ENCODE measurements around the gene PFDN6. TPM values are rescaled to one million over a fixed set of nuclear protein-coding genes. Genes with fewer than 3 reads are reported as not detected.
"Not testable (repeated sequence)": the region's sequence is repeated elsewhere in the genome, so short reads cannot be mapped to it uniquely, and the experiment has no call there.

Gene PFDN6
- total RNA-seq, 1 donor from 2014 or later, result 117 TPM

- Mint-ChIP-seq H3K4me1 (ENCODE audit: low read depth) (peaks cover 35% of the 10 kb centered on the region), H3K4me3 (ENCODE audit: low read depth) (peak within 1 kb of the TSS; percentile 98), H3K27ac (peak within 1 kb of the TSS; percentile 89), H3K36me3 (ENCODE audit: low read depth) (peaks cover 74% of the 10 kb centered on the region), H3K9me3 (no peaks in the 10 kb centered on the region), H3K27me3 (ENCODE audit: low read depth) (no peaks in the 10 kb centered on the region)
- peak; percentile 73 for DNase-seq (ENCODE audit: low spot score)
- intact Hi-C loops (cut with micrococcal nuclease), result loop anchor here (1.0 to 10.0 kb wide), 5 partner anchors 12 to 1115 kb away; partner anchors contain the start of genes NUDT3, PFDN6, RGL2 and SYNGAP1
Observed at GRCh38 chr6:33276864-33277662, 12.3 kb upstream of the PFDN6 start, which contains the start of gene B3GALT4. B3GALT4 (plus strand) TSS chr6:33277123; CDS start chr6:33277420, 297 bp downstream.

DNA sequence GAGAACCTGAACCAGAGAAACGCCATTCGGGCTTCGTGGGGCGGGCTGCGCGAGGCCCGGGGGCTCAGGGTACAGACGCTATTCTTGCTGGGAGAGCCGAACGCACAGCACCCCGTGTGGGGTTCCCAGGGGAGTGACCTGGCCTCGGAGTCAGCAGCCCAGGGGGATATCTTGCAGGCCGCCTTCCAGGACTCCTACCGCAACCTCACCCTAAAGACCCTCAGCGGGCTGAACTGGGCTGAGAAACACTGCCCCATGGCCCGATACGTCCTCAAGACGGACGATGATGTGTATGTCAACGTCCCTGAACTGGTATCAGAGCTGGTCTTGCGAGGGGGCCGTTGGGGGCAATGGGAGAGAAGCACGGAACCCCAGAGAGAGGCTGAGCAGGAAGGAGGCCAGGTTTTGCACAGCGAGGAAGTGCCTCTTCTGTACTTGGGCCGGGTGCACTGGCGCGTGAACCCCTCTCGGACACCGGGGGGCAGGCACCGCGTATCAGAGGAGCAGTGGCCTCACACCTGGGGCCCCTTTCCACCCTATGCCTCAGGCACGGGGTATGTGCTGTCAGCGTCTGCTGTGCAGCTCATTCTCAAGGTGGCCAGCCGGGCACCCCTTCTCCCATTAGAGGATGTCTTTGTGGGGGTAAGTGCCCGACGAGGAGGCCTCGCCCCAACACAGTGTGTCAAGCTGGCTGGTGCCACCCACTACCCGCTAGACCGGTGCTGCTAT, 11.6 kb upstream of the PFDN6 start:
- Mint-ChIP-seq H3K27me3 (ENCODE audit: low read depth) (no peaks in the 10 kb centered on the region), H3K9me3 (no peaks in the 10 kb centered on the region), H3K4me1 (ENCODE audit: low read depth) (peaks cover 35% of the 10 kb centered on the region), H3K4me3 (ENCODE audit: low read depth) (peak overlapping the region; percentile 86), H3K27ac (peak overlapping the region; percentile 89), H3K36me3 (ENCODE audit: low read depth) (peaks cover 73% of the 10 kb centered on the region)
- no peak for DNase-seq (ENCODE audit: low spot score)
- intact Hi-C loops (cut with micrococcal nuclease), result loop anchor here (1.0 to 10.0 kb wide), 5 partner anchors 11 to 1114 kb away; partner anchors contain the start of genes NUDT3, PFDN6, RGL2 and SYNGAP1

- Mint-ChIP-seq H3K4me1 (ENCODE audit: low read depth) (peaks cover 32% of the 10 kb centered on the region), H3K36me3 (ENCODE audit: low read depth) (peaks cover 73% of the 10 kb centered on the region), H3K4me3 (ENCODE audit: low read depth) (no peak overlapping the region), H3K9me3 (no peaks in the 10 kb centered on the region), H3K27me3 (ENCODE audit: low read depth) (no peaks in the 10 kb centered on the region), H3K27ac (no peak overlapping the region)
- DNase-seq (ENCODE audit: low spot score), result no peak
- intact Hi-C loops (cut with micrococcal nuclease), result loop anchor here (5.0 to 10.0 kb wide), 3 partner anchors 34 to 1114 kb away; partner anchors contain the start of genes NUDT3, SYNGAP1 and TAPBP
Observed at GRCh38 chr6:33278392-33278741, 11.0 kb upstream of the PFDN6 start.

DNA sequence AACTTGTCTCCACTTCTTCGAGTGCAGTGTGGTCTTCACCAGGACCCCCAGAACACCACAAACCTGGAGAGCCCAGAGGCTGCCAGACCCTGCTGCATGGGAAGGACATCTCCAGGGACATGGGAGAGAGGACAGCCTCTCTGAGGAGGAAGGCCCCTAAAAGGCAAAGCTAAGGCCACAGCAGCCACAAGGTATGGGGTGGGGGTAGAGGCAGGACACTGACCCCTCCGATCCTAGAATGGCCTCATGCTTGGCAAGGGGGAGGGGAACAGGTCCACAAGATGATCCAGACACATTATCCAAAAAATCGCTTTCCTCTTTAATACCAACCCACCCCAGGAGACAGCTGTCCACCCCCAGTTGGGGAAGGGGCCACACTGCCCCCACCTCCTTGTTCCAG, 10.6 kb upstream of the PFDN6 start:
- Mint-ChIP-seq H3K27ac (no peak overlapping the region), H3K4me1 (ENCODE audit: low read depth) (peaks cover 31% of the 10 kb centered on the region), H3K4me3 (ENCODE audit: low read depth) (no peak overlapping the region), H3K9me3 (no peaks in the 10 kb centered on the region), H3K36me3 (ENCODE audit: low read depth) (peaks cover 68% of the 10 kb centered on the region), H3K27me3 (ENCODE audit: low read depth) (no peaks in the 10 kb centered on the region)
- intact Hi-C loops (cut with micrococcal nuclease), result loop anchor here (5.0 to 10.0 kb wide), 3 partner anchors 33 to 1113 kb away; partner anchors contain the start of genes NUDT3, SYNGAP1 and TAPBP
- DNase-seq (ENCODE audit: low spot score), result no peak

DNA sequence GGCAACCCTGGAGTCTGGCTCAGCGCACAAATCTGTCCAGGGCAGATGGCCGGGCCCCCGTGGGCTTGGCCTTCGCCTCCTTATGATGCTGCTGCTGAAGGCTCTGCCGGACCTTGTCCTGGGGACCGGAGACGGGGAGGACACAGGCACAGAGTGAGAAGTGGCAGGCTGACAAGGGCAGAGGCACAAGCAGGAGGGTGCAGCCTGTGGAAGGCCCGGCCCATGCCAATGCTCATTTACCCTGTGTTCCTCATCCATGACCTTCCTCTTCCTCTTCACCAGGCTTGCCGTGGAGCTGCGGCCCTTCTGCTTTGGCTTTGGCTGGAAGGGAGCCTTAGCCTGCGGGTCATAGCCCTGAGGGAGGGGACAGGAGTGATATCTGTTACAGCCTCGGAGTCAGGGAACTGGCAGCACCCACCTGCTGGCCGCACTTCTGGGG, 10.1 kb upstream of the PFDN6 start:
- H3K27ac Mint-ChIP-seq, result no peak overlapping the region
- H3K4me3 Mint-ChIP-seq (ENCODE audit: low read depth), result no peak overlapping the region
- no peaks in the 10 kb centered on the region for H3K27me3 Mint-ChIP-seq (ENCODE audit: low read depth)
- DNase-seq (ENCODE audit: low spot score), result no peak
- intact Hi-C loops (cut with micrococcal nuclease), result loop anchor here (5.0 to 10.0 kb wide), 3 partner anchors 33 to 1113 kb away; partner anchors contain the start of genes NUDT3, SYNGAP1 and TAPBP
- no peaks in the 10 kb centered on the region for H3K9me3 Mint-ChIP-seq
- H3K36me3 Mint-ChIP-seq (ENCODE audit: low read depth), result peaks cover 66% of the 10 kb centered on the region
- peaks cover 29% of the 10 kb centered on the region for H3K4me1 Mint-ChIP-seq (ENCODE audit: low read depth)

DNA sequence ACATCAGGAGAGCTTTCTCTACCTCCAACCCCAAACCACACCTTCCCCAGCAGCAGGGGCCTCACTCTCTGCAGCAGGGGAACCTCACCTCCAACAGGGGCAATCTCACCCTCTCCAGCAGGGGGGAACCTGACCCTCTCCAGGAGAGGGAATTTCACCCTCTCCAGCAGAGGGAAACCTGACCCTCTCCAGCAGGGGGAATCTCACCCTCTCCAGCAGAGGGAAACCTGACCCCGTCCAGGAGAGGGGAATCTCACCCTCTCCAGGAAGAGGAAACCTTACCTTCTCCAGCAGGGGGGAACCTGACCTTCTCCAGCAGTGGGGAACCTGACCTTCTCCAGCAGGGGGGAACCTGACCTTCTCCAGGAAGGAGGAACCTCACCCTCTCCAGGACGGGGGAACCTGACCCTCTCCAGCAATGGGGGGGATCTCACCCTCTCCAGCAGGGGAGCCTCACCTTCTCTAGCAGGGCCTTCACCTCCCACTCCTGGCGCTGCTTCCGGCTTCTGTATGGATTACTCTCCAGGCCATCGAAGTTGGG, 9.4 kb upstream of the PFDN6 start:
- intact Hi-C loops (cut with micrococcal nuclease), result loop anchor here (5.0 to 10.0 kb wide), 3 partner anchors 32 to 1112 kb away; partner anchors contain the start of genes NUDT3, SYNGAP1 and TAPBP
- DNase-seq (ENCODE audit: low spot score), result no peak
- Mint-ChIP-seq H3K9me3 (no peaks in the 10 kb centered on the region), H3K27me3 (ENCODE audit: low read depth) (no peaks in the 10 kb centered on the region), H3K27ac (peak overlapping the region; percentile 33), H3K4me1 (ENCODE audit: low read depth) (peaks cover 22% of the 10 kb centered on the region), H3K4me3 (ENCODE audit: low read depth) (no peak overlapping the region), H3K36me3 (ENCODE audit: low read depth) (peaks cover 61% of the 10 kb centered on the region)

DNA sequence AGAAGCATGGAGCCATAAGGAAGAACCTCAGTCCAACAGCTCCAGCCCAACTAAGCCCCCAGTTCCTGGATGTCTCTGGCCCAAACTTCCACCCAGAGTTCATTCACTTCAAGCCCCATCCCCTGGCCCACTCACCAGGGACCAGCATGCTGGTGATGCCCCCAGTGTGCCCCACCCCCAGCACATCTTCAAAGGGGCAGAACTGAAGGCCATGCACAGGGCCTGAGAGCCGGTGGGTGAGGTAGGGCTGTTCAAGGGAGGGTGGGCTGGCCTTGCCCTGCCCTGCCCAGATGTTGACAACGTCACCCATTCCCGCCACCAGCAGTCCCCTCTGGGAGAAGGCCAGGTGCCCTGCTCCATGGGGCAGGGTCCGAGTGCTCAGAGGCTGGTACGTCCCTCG, 8.9 kb upstream of the PFDN6 start:
- intact Hi-C loops (cut with micrococcal nuclease), result no loop called here
- Mint-ChIP-seq H3K4me3 (ENCODE audit: low read depth) (no peak overlapping the region), H3K27ac (peak overlapping the region; percentile 33), H3K36me3 (ENCODE audit: low read depth) (peaks cover 56% of the 10 kb centered on the region), H3K9me3 (no peaks in the 10 kb centered on the region), H3K4me1 (ENCODE audit: low read depth) (peaks cover 19% of the 10 kb centered on the region), H3K27me3 (ENCODE audit: low read depth) (no peaks in the 10 kb centered on the region)
- DNase-seq (ENCODE audit: low spot score), result no peak

DNA sequence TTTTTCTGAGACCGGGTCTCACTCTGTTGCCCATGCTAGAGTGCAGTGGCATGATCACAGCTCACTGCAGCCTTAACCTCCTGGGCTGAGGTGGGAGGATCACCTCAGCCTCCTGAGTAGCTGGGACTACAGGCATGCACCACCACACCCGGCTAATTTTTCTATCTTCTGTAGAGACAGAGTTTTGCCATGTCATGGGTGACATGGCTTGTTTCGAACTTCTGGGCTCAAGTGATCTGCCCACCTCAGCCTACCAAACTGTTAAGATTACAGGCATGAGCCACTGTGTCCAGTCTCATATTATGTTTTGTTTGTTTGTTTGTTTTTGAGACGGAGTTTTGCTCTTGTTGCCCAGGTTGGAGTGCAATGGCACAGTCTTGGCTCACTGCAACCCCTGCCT, 4.2 kb upstream of the PFDN6 start:
- H3K9me3 Mint-ChIP-seq; H3K27me3 Mint-ChIP-seq (ENCODE audit: low read depth); H3K27ac Mint-ChIP-seq; intact Hi-C loops (cut with micrococcal nuclease); DNase-seq (ENCODE audit: low spot score); H3K4me3 Mint-ChIP-seq (ENCODE audit: low read depth): not testable (repeated sequence)
- peaks cover 15% of the 10 kb centered on the region for H3K4me1 Mint-ChIP-seq (ENCODE audit: low read depth)
- H3K36me3 Mint-ChIP-seq (ENCODE audit: low read depth), result peaks cover 52% of the 10 kb centered on the region

- peak overlapping the region; percentile 98 for H3K4me3 Mint-ChIP-seq (ENCODE audit: low read depth)
- H3K4me1 Mint-ChIP-seq (ENCODE audit: low read depth), result peaks cover 25% of the 10 kb centered on the region
- intact Hi-C loops (cut with micrococcal nuclease), result no loop called here
- H3K36me3 Mint-ChIP-seq (ENCODE audit: low read depth), result peaks cover 57% of the 10 kb centered on the region
- H3K27me3 Mint-ChIP-seq (ENCODE audit: low read depth), result no peaks in the 10 kb centered on the region
- H3K9me3 Mint-ChIP-seq, result no peaks in the 10 kb centered on the region
- H3K27ac Mint-ChIP-seq, result no peak overlapping the region
- no peak for DNase-seq (ENCODE audit: low spot score)
Observed at GRCh38 chr6:33286946-33287914, 2.2 kb upstream of the PFDN6 start.

DNA sequence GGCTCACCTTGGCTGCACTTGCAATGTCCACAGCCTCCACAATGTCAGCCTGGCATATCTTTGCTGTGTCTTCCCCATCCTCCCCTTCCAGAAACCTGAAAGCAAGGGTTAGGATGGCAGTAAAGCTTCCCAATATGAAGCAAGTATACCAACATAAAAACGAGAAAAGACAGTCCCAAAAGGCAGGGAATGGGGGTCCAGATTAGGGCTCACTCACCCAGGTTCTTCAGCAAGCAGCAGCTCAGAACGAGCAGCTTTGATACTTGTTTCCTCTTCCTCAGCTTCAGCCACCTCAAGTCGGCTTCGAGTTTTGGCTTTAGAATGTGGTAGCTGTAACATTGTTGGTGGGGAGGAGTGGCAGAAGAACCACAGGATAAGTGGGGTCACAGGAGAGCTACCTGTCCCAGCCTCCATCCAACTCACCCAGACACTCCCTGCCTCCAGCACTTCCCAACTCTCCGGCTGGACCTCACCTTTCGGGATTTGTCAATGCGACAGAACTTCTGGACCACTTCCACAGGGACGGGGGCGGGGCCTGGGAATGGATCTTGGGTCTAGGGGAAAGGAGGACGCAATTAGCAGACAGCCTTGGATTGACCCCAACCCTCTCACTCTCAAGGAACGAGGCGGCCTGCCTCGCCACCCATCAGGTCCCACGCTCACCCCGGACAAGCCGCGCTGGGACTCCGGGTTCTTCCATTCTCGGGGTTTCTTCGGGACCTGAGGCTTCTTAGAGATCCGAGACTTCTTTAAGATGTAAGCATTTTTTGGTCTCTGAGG, 1.1 kb upstream of the PFDN6 start:
- DNase-seq (ENCODE audit: low spot score), result no peak
- Mint-ChIP-seq H3K27me3 (ENCODE audit: low read depth) (no peaks in the 10 kb centered on the region), H3K4me3 (ENCODE audit: low read depth) (peak overlapping the region; percentile 98), H3K9me3 (no peaks in the 10 kb centered on the region), H3K27ac (peak overlapping the region; percentile 20), H3K36me3 (ENCODE audit: low read depth) (peaks cover 53% of the 10 kb centered on the region), H3K4me1 (ENCODE audit: low read depth) (peaks cover 25% of the 10 kb centered on the region)
- intact Hi-C loops (cut with micrococcal nuclease), result no loop called here

DNA sequence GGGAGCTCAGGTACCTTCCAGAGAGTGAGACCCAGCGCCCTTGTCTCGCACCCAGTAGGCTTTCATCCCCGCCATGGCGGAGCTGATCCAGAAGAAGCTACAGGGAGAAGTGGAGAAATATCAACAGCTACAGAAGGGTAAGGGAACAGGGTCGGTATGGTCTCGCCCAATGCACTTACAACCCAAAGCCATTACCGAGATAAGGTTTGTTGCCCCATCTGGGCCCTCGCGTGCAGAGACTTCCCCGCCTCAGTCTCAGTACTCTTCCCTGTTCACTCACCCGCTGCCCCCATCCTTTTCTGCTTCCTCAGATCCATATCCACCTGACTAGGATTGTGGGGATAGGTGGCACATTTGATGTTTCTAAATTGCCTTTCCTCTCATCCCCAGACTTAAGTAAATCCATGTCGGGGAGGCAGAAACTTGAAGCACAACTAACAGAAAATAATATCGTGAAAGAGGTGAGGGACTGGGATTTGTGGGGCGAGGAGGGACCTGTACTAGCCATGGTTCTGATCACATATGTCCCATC, 449 bp downstream of the PFDN6 start:
- no peak for DNase-seq (ENCODE audit: low spot score)
- Mint-ChIP-seq H3K9me3 (no peaks in the 10 kb centered on the region), H3K27ac (peak overlapping the region; percentile 88), H3K36me3 (ENCODE audit: low read depth) (peaks cover 52% of the 10 kb centered on the region), H3K4me1 (ENCODE audit: low read depth) (peaks cover 25% of the 10 kb centered on the region), H3K4me3 (ENCODE audit: low read depth) (peak overlapping the region; percentile 98), H3K27me3 (ENCODE audit: low read depth) (no peaks in the 10 kb centered on the region)
- intact Hi-C loops (cut with micrococcal nuclease), result loop anchor here (1.0 kb wide), 3 partner anchors 9 to 19 kb away; partner anchors contain the start of genes B3GALT4 and VPS52

Measured in activated T-helper 2 cell treated with anti-CD3 and anti-CD28 coated beads, Interferon-gamma antibody, Interleukin-2, Interleukin-4, amounts not matched to agents 10 μg/mL and 5 μg/mL and 100 μg/mL, durations not matched to agents 14 hours and 24 hours and 36 hours (primary cell).